Astrocyte (in vitro differentiated cells and primary cell): ENCODE results near the gene CCDC85A. TPM values are rescaled to one million over a fixed set of nuclear protein-coding genes. Genes with fewer than 3 reads are reported as not detected.
A peak's percentile ranks its signal among the peaks of the same experiment; 100 is the strongest.

ENCODE experiments used
- DNase-seq: peaks from one replicate; pipeline ENCODE4 v3.0.0-alpha.2; 2010; ENCODE audit warnings: low read depth
- FAIRE-seq: peaks from 2 replicates; lab custom pipeline; 2011; peaks lifted over from hg19 to GRCh38; lab: Jason Lieb, UNC
- H2AFZ ChIP-seq: 2 replicates; pipeline ENCODE4 v1.6.0; 2012; ENCODE audit warnings: low read depth, low read length, inconsistent platforms
- H3K27ac ChIP-seq: 2 replicates; pipeline ENCODE4 v1.5.1; 2011; ENCODE audit warnings: low read depth, low read length, inconsistent platforms
- H3K27me3 ChIP-seq: 2 replicates; pipeline ENCODE4 v1.6.0; 2011; ENCODE audit warnings: low read length, inconsistent platforms; ENCODE audit not compliant: insufficient read depth
- H3K36me3 ChIP-seq: 2 replicates; pipeline ENCODE4 v1.5.1; 2011; ENCODE audit warnings: low read length, inconsistent platforms; ENCODE audit not compliant: insufficient read depth
- H3K4me1 ChIP-seq: 2 replicates; pipeline ENCODE4 v1.5.1; 2011; ENCODE audit warnings: low read length, inconsistent platforms; ENCODE audit not compliant: insufficient read depth
- H3K4me2 ChIP-seq: 2 replicates; pipeline ENCODE4 v1.6.0; 2012; ENCODE audit warnings: low read length, inconsistent platforms
- H3K4me3 ChIP-seq: 2 replicates; pipeline ENCODE4 v1.5.1; 2011; ENCODE audit warnings: low read depth, mild to moderate bottlenecking, low read length, inconsistent platforms; ENCODE audit not compliant: insufficient read depth
- H3K79me2 ChIP-seq: 2 replicates; pipeline ENCODE4 v1.6.0; 2012; ENCODE audit warnings: mild to moderate bottlenecking, low read length, inconsistent platforms; ENCODE audit not compliant: insufficient read depth
- H3K9ac ChIP-seq: 2 replicates; pipeline ENCODE4 v1.6.0; 2012; ENCODE audit warnings: mild to moderate bottlenecking, low read length, inconsistent platforms
- H3K9me3 ChIP-seq: 2 replicates; pipeline ENCODE4 v1.5.1; 2012; ENCODE audit warnings: low read depth, mild to moderate bottlenecking, low read length, inconsistent platforms; ENCODE audit not compliant: insufficient read depth
- H4K20me1 ChIP-seq: 2 replicates; pipeline ENCODE4 v1.6.0; 2012; ENCODE audit warnings: low read length, inconsistent platforms; ENCODE audit not compliant: insufficient read depth
- H3K27ac Mint-ChIP-seq: one replicate; pipeline ENCODE4 v1.8.0; 2021; ENCODE audit warnings: mild to moderate bottlenecking, mixed read lengths; ENCODE audit not compliant: unreplicated experiment
- H3K27me3 Mint-ChIP-seq: one replicate; pipeline ENCODE4 v1.8.0; 2021; ENCODE audit warnings: low read depth, mixed read lengths; ENCODE audit not compliant: unreplicated experiment
- H3K36me3 Mint-ChIP-seq: one replicate; pipeline ENCODE4 v1.8.0; 2021; ENCODE audit warnings: low read depth, mixed read lengths; ENCODE audit not compliant: unreplicated experiment
- H3K4me1 Mint-ChIP-seq: one replicate; pipeline ENCODE4 v1.8.0; 2021; ENCODE audit warnings: low read depth, mixed read lengths; ENCODE audit not compliant: unreplicated experiment
- H3K4me3 Mint-ChIP-seq: one replicate; pipeline ENCODE4 v1.8.0; 2021; ENCODE audit warnings: mild to moderate bottlenecking, moderate library complexity, mixed read lengths; ENCODE audit not compliant: unreplicated experiment
- H3K9me3 Mint-ChIP-seq: one replicate; pipeline ENCODE4 v1.8.0; 2021; ENCODE audit warnings: mild to moderate bottlenecking, mixed read lengths; ENCODE audit not compliant: unreplicated experiment
- EZH2 ChIP-seq: IDR thresholded peaks from 2 replicates; pipeline ENCODE4 v1.6.1; 2012; ENCODE audit warnings: mild to moderate bottlenecking, low read length, inconsistent platforms; ENCODE audit not compliant: insufficient read depth
- total RNA-seq: library from RNA; stranded (reverse); gene quantifications from 2 replicates; pipeline ENCODE4 v1.2.1, GENCODE V29; 2021
- TF ChIP-seq, protein P1 (sequence below): IDR thresholded peaks from 2 replicates; pipeline ENCODE4 v1.5.1; 2011; ENCODE audit warnings: low read depth, mild to moderate bottlenecking, inconsistent platforms, low read length, moderate library complexity; ENCODE audit not compliant: insufficient read depth

CCDC85A gene
- total RNA-seq, 1 donor from 2014 or later, result 8.9 TPM

DNA sequence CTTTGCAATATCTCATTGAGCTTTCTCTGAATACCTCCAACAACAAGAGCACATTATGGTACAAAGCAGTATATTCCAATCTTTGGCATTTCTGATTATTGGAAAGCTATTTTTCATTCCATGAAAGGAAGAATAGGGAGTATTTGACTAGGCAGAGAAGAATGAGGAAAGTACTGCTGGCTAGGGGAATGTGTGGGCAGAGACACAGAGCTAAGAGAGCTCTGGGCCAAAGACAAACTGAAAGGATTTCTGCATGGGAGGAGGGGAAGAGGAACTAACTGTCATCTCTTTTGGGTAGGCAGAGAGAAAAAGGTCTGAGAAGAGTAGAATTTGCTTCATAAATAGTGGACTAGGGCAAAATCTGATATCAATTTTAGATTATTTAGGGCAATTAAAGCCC, 150.8 kb downstream of the CCDC85A start:
- H3K4me1 Mint-ChIP-seq, result no peaks in the 10 kb centered on the region
- no peak overlapping the region for H3K27ac Mint-ChIP-seq
- H3K27ac ChIP-seq, result no peak overlapping the region
- H3K79me2 ChIP-seq, result no peaks in the 10 kb centered on the region
- no peaks in the 10 kb centered on the region for H3K9me3 Mint-ChIP-seq
- H4K20me1 ChIP-seq, result no peaks in the 10 kb centered on the region
- FAIRE-seq (no peak), DNase-seq (peak; percentile 43)
- no peaks in the 10 kb centered on the region for H3K9me3 ChIP-seq
- no peak overlapping the region for H3K4me3 ChIP-seq
- H3K4me3 Mint-ChIP-seq, result no peak overlapping the region
- H3K4me1 ChIP-seq, result no peaks in the 10 kb centered on the region
- H3K27me3 ChIP-seq, result no peaks in the 10 kb centered on the region
- TF ChIP-seq EZH2, result no peak
- TF ChIP-seq, protein P1, sequence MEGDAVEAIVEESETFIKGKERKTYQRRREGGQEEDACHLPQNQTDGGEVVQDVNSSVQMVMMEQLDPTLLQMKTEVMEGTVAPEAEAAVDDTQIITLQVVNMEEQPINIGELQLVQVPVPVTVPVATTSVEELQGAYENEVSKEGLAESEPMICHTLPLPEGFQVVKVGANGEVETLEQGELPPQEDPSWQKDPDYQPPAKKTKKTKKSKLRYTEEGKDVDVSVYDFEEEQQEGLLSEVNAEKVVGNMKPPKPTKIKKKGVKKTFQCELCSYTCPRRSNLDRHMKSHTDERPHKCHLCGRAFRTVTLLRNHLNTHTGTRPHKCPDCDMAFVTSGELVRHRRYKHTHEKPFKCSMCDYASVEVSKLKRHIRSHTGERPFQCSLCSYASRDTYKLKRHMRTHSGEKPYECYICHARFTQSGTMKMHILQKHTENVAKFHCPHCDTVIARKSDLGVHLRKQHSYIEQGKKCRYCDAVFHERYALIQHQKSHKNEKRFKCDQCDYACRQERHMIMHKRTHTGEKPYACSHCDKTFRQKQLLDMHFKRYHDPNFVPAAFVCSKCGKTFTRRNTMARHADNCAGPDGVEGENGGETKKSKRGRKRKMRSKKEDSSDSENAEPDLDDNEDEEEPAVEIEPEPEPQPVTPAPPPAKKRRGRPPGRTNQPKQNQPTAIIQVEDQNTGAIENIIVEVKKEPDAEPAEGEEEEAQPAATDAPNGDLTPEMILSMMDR, result no peak
- H3K9ac ChIP-seq, result no peak overlapping the region
- H3K36me3 ChIP-seq, result no peaks in the 10 kb centered on the region
- H3K36me3 Mint-ChIP-seq, result no peaks in the 10 kb centered on the region
- H2AFZ ChIP-seq, result no peak overlapping the region
- no peak overlapping the region for H3K4me2 ChIP-seq
- H3K27me3 Mint-ChIP-seq, result no peaks in the 10 kb centered on the region

DNA sequence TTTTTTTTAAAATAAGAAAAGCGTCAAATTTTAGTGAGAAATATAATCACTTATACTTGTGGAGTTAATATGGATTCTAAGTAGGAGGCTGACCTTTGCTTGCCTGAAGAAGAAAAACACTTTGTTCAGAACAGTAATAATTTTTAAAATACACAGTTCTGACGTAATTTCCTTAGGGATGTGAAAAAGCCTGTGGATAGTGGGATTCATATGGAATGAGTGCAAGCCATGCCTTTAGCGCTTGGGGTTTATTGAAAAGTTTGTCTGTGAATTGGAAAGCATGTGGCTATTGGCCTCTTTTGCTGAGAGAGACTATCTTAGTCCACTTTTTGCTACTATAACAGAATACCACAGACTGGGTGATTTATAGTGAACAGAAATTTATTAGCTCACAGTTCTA, 151.3 kb downstream of the CCDC85A start:
- Mint-ChIP-seq H3K36me3 (no peaks in the 10 kb centered on the region), H3K27ac (peak overlapping the region; percentile 36), H3K27me3 (no peaks in the 10 kb centered on the region), H3K4me3 (no peak overlapping the region), H3K4me1 (no peaks in the 10 kb centered on the region), H3K9me3 (no peaks in the 10 kb centered on the region)
- Histone ChIP-seq H3K9me3 (no peaks in the 10 kb centered on the region), H3K9ac (no peak overlapping the region), H3K27ac (no peak overlapping the region), H4K20me1 (no peaks in the 10 kb centered on the region), H2AFZ (no peak overlapping the region), H3K4me3 (no peak overlapping the region), H3K79me2 (no peaks in the 10 kb centered on the region), H3K36me3 (no peaks in the 10 kb centered on the region), H3K4me1 (no peaks in the 10 kb centered on the region), H3K4me2 (no peak overlapping the region), H3K27me3 (no peaks in the 10 kb centered on the region)
- DNase-seq, result no peak
- no peak for TF ChIP-seq EZH2
- TF ChIP-seq, protein P1, result no peak
- FAIRE-seq, result no peak

DNA sequence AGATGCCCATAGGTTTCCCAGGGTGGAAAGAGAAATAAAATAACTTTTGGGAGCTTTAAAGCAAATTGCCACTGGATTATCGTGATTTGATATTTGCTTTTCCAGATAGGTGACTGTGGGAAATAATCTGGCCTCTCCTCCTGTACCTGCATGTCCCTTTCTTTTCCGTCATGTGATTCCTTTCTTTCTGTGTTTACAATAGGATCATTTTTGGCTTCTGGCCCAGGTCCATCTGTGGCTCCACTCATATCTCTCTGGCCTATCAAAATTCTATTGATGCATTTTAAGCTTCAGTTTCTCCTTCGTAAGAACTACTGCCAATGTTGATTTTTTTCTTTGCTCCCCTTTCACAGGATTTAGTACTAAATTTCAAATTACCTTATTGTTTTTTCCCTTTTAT, 153.6 kb downstream of the CCDC85A start:
- no peaks in the 10 kb centered on the region for H3K4me1 ChIP-seq
- H3K9ac ChIP-seq, result no peak overlapping the region
- no peaks in the 10 kb centered on the region for H4K20me1 ChIP-seq
- Mint-ChIP-seq H3K36me3 (no peaks in the 10 kb centered on the region), H3K4me3 (no peak overlapping the region), H3K4me1 (no peaks in the 10 kb centered on the region), H3K9me3 (no peaks in the 10 kb centered on the region), H3K27ac (no peak overlapping the region), H3K27me3 (no peaks in the 10 kb centered on the region)
- H3K27ac ChIP-seq, result no peak overlapping the region
- no peak overlapping the region for H3K4me3 ChIP-seq
- no peaks in the 10 kb centered on the region for H3K27me3 ChIP-seq
- H3K36me3 ChIP-seq, result no peaks in the 10 kb centered on the region
- no peaks in the 10 kb centered on the region for H3K79me2 ChIP-seq
- H2AFZ ChIP-seq, result no peak overlapping the region
- no peak overlapping the region for H3K4me2 ChIP-seq
- FAIRE-seq (no peak), DNase-seq (no peak)
- no peaks in the 10 kb centered on the region for H3K9me3 ChIP-seq
- TF ChIP-seq, protein P1, result no peak
- TF ChIP-seq EZH2, result no peak
